SK-N-SH (cell line): Measurements from ENCODE around the gene MTUS2.

ENCODE experiments used
- IRF3 ChIP-seq: fragments of 150-350 bp; IDR thresholded peaks from 2 replicates; pipeline ENCODE4 v1.6.1; 2016; ENCODE audit warnings: mild to moderate bottlenecking, low read depth, low read length
- RAD21 ChIP-seq: IDR thresholded peaks from 2 replicates; pipeline ENCODE4 v1.6.1; 2012; ENCODE audit warnings: mild to moderate bottlenecking, low read length
- RCOR1 ChIP-seq: fragments of 150-350 bp; IDR thresholded peaks from 2 replicates; pipeline ENCODE4 v1.6.1; 2017; ENCODE audit warnings: antibody characterized with exemption, low read length
- REST ChIP-seq: IDR thresholded peaks from 2 replicates; pipeline ENCODE4 v1.6.1; 2012; ENCODE audit warnings: mild to moderate bottlenecking, low read depth, low read length, moderate library complexity
- TEAD4 ChIP-seq: IDR thresholded peaks from 2 replicates; pipeline ENCODE4 v1.4.0; 2012; ENCODE audit warnings: mild to moderate bottlenecking, borderline replicate concordance; ENCODE audit not compliant: insufficient read depth
- ZBTB33 ChIP-seq: IDR thresholded peaks from 2 replicates; pipeline ENCODE4 v1.4.0; 2012; ENCODE audit warnings: low read depth, borderline replicate concordance
- TF ChIP-seq, protein P1 (sequence below): fragments of 200-600 bp; sonication (generic); IDR thresholded peaks from 2 replicates; pipeline ENCODE4 v1.6.1; 2017; ENCODE audit warnings: antibody characterized with exemption, mild to moderate bottlenecking, moderate library complexity

GRCh38 chr13:29065142-29065541, 245.0 kb downstream of the MTUS2 start:
- TF ChIP-seq, protein P1, sequence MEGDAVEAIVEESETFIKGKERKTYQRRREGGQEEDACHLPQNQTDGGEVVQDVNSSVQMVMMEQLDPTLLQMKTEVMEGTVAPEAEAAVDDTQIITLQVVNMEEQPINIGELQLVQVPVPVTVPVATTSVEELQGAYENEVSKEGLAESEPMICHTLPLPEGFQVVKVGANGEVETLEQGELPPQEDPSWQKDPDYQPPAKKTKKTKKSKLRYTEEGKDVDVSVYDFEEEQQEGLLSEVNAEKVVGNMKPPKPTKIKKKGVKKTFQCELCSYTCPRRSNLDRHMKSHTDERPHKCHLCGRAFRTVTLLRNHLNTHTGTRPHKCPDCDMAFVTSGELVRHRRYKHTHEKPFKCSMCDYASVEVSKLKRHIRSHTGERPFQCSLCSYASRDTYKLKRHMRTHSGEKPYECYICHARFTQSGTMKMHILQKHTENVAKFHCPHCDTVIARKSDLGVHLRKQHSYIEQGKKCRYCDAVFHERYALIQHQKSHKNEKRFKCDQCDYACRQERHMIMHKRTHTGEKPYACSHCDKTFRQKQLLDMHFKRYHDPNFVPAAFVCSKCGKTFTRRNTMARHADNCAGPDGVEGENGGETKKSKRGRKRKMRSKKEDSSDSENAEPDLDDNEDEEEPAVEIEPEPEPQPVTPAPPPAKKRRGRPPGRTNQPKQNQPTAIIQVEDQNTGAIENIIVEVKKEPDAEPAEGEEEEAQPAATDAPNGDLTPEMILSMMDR = no peak
- no peak for TF ChIP-seq TEAD4
- TF ChIP-seq RCOR1 = no peak
- no peak for TF ChIP-seq REST
- no peak for TF ChIP-seq ZBTB33
- no peak for TF ChIP-seq RAD21
- no peak for TF ChIP-seq IRF3
